MCF 10A (cell line): ENCODE data around the gene PPFIBP2. TPM values are rescaled to one million over a fixed set of nuclear protein-coding genes. Genes with fewer than 3 reads are reported as not detected.

Source experiments
- BruUV-seq: library from RNA; stranded (reverse); fragments of 400-500 nt; replicated peaks from 2 replicates; lab custom pipeline; 2021; lab: Mats Ljungman, UMichigan
- CTCF ChIA-PET: fragments of 300-600 bp; sonication (Branson Sonifier 250); formaldehyde crosslinking; extraction: SDS; loops from one replicate; lab custom pipeline; 2021; ENCODE audit warnings: antibody characterized with exemption, inconsistent platforms; lab: Yijun Ruan, JAX
- POLR2A ChIA-PET: fragments of 300-600, 350-650 bp; sonication (Branson Sonifier 250); formaldehyde crosslinking; extraction: SDS; loops from one replicate; lab custom pipeline; 2020; ENCODE audit warnings: antibody characterized with exemption, inconsistent platforms; lab: Yijun Ruan, JAX
- DNase-seq: peaks from one replicate; pipeline ENCODE4 v3.0.0-alpha.2; 2018; ENCODE audit not compliant: unreplicated experiment
- H3K27ac Mint-ChIP-seq: one replicate; pipeline ENCODE4 v1.8.0; 2022; ENCODE audit warnings: mild to moderate bottlenecking, low read depth, mixed read lengths; ENCODE audit not compliant: unreplicated experiment
- H3K27me3 Mint-ChIP-seq: one replicate; pipeline ENCODE4 v1.8.0; 2022; ENCODE audit warnings: mixed read lengths; ENCODE audit not compliant: insufficient read depth, unreplicated experiment
- H3K36me3 Mint-ChIP-seq: one replicate; pipeline ENCODE4 v1.8.0; 2022; ENCODE audit warnings: mild to moderate bottlenecking, moderate library complexity, mixed read lengths; ENCODE audit not compliant: insufficient read depth, unreplicated experiment
- H3K4me1 Mint-ChIP-seq: one replicate; pipeline ENCODE4 v1.8.0; 2022; ENCODE audit warnings: mixed read lengths; ENCODE audit not compliant: insufficient read depth, unreplicated experiment
- H3K4me3 Mint-ChIP-seq: one replicate; pipeline ENCODE4 v1.8.0; 2022; ENCODE audit warnings: mild to moderate bottlenecking, moderate library complexity, mixed read lengths; ENCODE audit not compliant: unreplicated experiment
- H3K9me3 Mint-ChIP-seq: one replicate; pipeline ENCODE4 v1.8.0; 2022; ENCODE audit warnings: mixed read lengths; ENCODE audit not compliant: unreplicated experiment
- intact Hi-C: fragments of 100-400 bp; cut with micrococcal nuclease; formaldehyde crosslinking; loops from 2 replicates; pipeline ENCODE4 v1.14.1; 2022
- total RNA-seq: library from RNA; stranded (reverse); gene quantifications from 2 replicates; pipeline ENCODE4 v1.2.3, GENCODE V29; 2022
- TF ChIP-seq, protein P1 (sequence below): fragments of 200-600 bp; IDR thresholded peaks from one replicate; pipeline ENCODE4 v1.8.0; 2022; ENCODE audit warnings: antibody characterized with exemption, mild to moderate bottlenecking; ENCODE audit not compliant: unreplicated experiment

PPFIBP2 gene
- total RNA-seq, 1 experiment from 2014 or later, result 3.5 TPM

- no peak overlapping the region for H3K4me3 Mint-ChIP-seq
- H3K27me3 Mint-ChIP-seq, result no peaks in the 10 kb centered on the region
- BruUV-seq, result no TSS peak
- peak; percentile 88 for DNase-seq
- peaks cover 59% of the 10 kb centered on the region for H3K4me1 Mint-ChIP-seq
- CTCF ChIA-PET, result interaction anchor here (1.0 to 1.2 kb wide), 3 partner anchors 60 to 91 kb away, joined by 3 to 9 read pairs (median 5); no protein-coding TSS in a partner anchor
- POLR2A ChIA-PET, result interaction anchor here (1.2 kb wide), 1 partner anchor 21 kb away, joined by 4 read pairs; no protein-coding TSS in a partner anchor
- no peaks in the 10 kb centered on the region for H3K9me3 Mint-ChIP-seq
- TF ChIP-seq, protein P1, sequence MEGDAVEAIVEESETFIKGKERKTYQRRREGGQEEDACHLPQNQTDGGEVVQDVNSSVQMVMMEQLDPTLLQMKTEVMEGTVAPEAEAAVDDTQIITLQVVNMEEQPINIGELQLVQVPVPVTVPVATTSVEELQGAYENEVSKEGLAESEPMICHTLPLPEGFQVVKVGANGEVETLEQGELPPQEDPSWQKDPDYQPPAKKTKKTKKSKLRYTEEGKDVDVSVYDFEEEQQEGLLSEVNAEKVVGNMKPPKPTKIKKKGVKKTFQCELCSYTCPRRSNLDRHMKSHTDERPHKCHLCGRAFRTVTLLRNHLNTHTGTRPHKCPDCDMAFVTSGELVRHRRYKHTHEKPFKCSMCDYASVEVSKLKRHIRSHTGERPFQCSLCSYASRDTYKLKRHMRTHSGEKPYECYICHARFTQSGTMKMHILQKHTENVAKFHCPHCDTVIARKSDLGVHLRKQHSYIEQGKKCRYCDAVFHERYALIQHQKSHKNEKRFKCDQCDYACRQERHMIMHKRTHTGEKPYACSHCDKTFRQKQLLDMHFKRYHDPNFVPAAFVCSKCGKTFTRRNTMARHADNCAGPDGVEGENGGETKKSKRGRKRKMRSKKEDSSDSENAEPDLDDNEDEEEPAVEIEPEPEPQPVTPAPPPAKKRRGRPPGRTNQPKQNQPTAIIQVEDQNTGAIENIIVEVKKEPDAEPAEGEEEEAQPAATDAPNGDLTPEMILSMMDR, result no peak
- intact Hi-C loops, result no loop called here
- peak overlapping the region; percentile 55 for H3K27ac Mint-ChIP-seq
- no peaks in the 10 kb centered on the region for H3K36me3 Mint-ChIP-seq
Observed at GRCh38 chr11:7596975-7597391, 83.2 kb downstream of the PPFIBP2 start.

- Mint-ChIP-seq H3K9me3 (no peaks in the 10 kb centered on the region), H3K27me3 (no peaks in the 10 kb centered on the region), H3K4me1 (peaks cover 52% of the 10 kb centered on the region), H3K36me3 (no peaks in the 10 kb centered on the region), H3K27ac (no peak overlapping the region), H3K4me3 (no peak overlapping the region)
- peak; percentile 35 for DNase-seq
- intact Hi-C loops, result no loop called here
- CTCF ChIA-PET, result interaction anchor here (0.7 to 1.2 kb wide), 4 partner anchors 13 to 90 kb away, joined by 3 to 9 read pairs (median 4); no protein-coding TSS in a partner anchor
- BruUV-seq, result no TSS peak
- TF ChIP-seq, protein P1, result no peak
- POLR2A ChIA-PET, result interaction anchor here (1.0 to 1.2 kb wide), 3 partner anchors 11 to 22 kb away, joined by 3 to 4 read pairs (median 3); no protein-coding TSS in a partner anchor
Observed at GRCh38 chr11:7597620-7598019, 83.8 kb downstream of the PPFIBP2 start.

DNA sequence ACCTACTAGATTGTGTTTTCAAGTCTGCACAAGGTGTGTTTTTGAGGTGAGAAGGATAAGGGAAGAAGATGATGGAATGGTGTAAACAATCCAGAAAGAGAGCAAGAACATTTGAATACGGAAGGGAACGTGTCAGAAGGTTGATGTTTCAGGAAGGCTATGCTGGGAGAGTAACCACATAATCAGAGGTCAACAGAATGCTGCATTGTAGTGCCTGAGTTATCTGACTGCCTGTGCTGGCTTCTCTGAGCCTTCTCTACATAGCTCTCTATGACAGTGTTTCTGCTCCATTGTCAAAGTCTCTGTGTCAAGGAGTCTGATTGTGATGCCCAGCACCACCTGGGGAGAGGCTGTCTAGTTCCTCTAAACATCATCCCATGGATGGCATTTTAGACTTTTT lies 85.4 kb downstream of the PPFIBP2 start:
- no peak for DNase-seq
- Mint-ChIP-seq H3K4me1 (peaks cover 40% of the 10 kb centered on the region), H3K27me3 (no peaks in the 10 kb centered on the region), H3K9me3 (no peaks in the 10 kb centered on the region), H3K27ac (peak overlapping the region; percentile 93), H3K36me3 (no peaks in the 10 kb centered on the region), H3K4me3 (no peak overlapping the region)
- intact Hi-C loops, result no loop called here
- no TSS peak for BruUV-seq
- TF ChIP-seq, protein P1, result no peak
- ChIA-PET POLR2A (no interaction called here), CTCF (no interaction called here)

GRCh38 chr11:7600205-7600775 lies 86.5 kb downstream of the PPFIBP2 start:
- H3K4me3 Mint-ChIP-seq, result peak overlapping the region; percentile 53
- no TSS peak for BruUV-seq
- POLR2A ChIA-PET, result interaction anchor here (0.5 to 3.7 kb wide), 11 partner anchors 9 to 673 kb away, joined by 3 to 25 read pairs (median 3); no protein-coding TSS in a partner anchor

More at GRCh38 chr11:7600205-7600775, 86.5 kb downstream of the PPFIBP2 start:
- CTCF ChIA-PET, result interaction anchor here (0.5 to 2.1 kb wide), 8 partner anchors 8 to 1667 kb away, joined by 3 to 9 read pairs (median 4); no protein-coding TSS in a partner anchor
- no peaks in the 10 kb centered on the region for H3K9me3 Mint-ChIP-seq
- H3K36me3 Mint-ChIP-seq, result no peaks in the 10 kb centered on the region
- DNase-seq, result peak; percentile 99
- intact Hi-C loops, result loop anchor here (1.0 kb wide), 1 partner anchor 21 kb away; no protein-coding TSS in a partner anchor
- peaks cover 35% of the 10 kb centered on the region for H3K4me1 Mint-ChIP-seq
- H3K27ac Mint-ChIP-seq, result peak overlapping the region; percentile 93
- no peaks in the 10 kb centered on the region for H3K27me3 Mint-ChIP-seq
- TF ChIP-seq, protein P1, result no peak
